Vagina (tissue), 2 donors: ENCODE results near the gene SLC13A3. TPM values are rescaled to one million over a fixed set of nuclear protein-coding genes. Genes with fewer than 3 reads are reported as not detected.

Experiments used
- DNase-seq, 2 donors: peaks; one replicate each; pipeline ENCODE4 v3.0.0-alpha.2; 2017; ENCODE audit errors: extremely low spot score in 2 of 2
- H3K27ac ChIP-seq: fragments of 200-600 bp; sonication (generic); one replicate; pipeline ENCODE4 v1.5.1; 2019
- H3K27me3 ChIP-seq: fragments of 200-600 bp; sonication (generic); one replicate; pipeline ENCODE4 v1.5.1; 2019
- H3K36me3 ChIP-seq, 2 donors: fragments of 200-600 bp; sonication (generic); one replicate each; pipeline ENCODE4 v1.5.1; 2017 to 2019
- H3K4me1 ChIP-seq: fragments of 200-600 bp; sonication (generic); one replicate; pipeline ENCODE4 v1.5.1; 2019
- H3K4me3 ChIP-seq, 2 donors: fragments of 200-600 bp; sonication (generic); 1 replicate in 1 of 2; 2 replicates in 1 of 2; pipeline ENCODE4 v1.5.1; 2016 to 2019
- H3K9me3 ChIP-seq: fragments of 200-600 bp; sonication (generic); one replicate; pipeline ENCODE4 v1.5.1; 2019
- POLR2A ChIP-seq, 2 donors: fragments of 450-650 bp; IDR thresholded peaks; one replicate each; pipeline ENCODE4 v1.6.1; 2017; ENCODE audit warnings: antibody characterized with exemption in 2 of 2, mild to moderate bottlenecking in 2 of 2, moderate library complexity in 2 of 2
- POLR2AphosphoS5 ChIP-seq, 2 donors: sonication (generic); formaldehyde crosslinking; IDR thresholded peaks; one replicate each; pipeline ENCODE4 v1.9.0; 2017; ENCODE audit warnings: antibody characterized with exemption in 2 of 2, mild to moderate bottlenecking in 2 of 2, low read depth in 1 of 2; ENCODE audit not compliant: insufficient read depth in 1 of 2
- intact Hi-C: fragments of 100-400 bp; cut with DNase I; formaldehyde crosslinking; loops from one replicate; pipeline ENCODE4 v1.15.1; 2023
- total RNA-seq: library from RNA; depleted of rRNA; stranded (reverse); fragments of >200 nt; gene quantifications from one replicate; pipeline ENCODE4 v1.2.3, GENCODE V29; 2016
- TF ChIP-seq, protein P1 (sequence below), 3 experiments: fragments of 450-650 bp in 2 of 3; fragments of 200-600 bp in 1 of 3; sonication (generic) in 1 of 3; IDR thresholded peaks; one replicate each; pipeline ENCODE4 v1.5.1; 2017 to 2019; ENCODE audit warnings: antibody characterized with exemption in 3 of 3, mild to moderate bottlenecking in 2 of 3, moderate library complexity in 2 of 3

SLC13A3 gene
- total RNA-seq, 1 donor from 2014 or later: 1.2 TPM

GRCh38 chr20:46520540-46520939 is 130.7 kb downstream of the SLC13A3 start:
- intact Hi-C loops: no loop called here
- DNase-seq: no peak
- no peak overlapping the region for H3K4me3 ChIP-seq
- no peaks in the 10 kb centered on the region for H3K27me3 ChIP-seq
- no peaks in the 10 kb centered on the region for H3K9me3 ChIP-seq
- TF ChIP-seq POLR2AphosphoS5 (IDR thresholded peaks at IDR 0.05; ENCODE audit: insufficient read depth in 1 of 2, low read depth in 1 of 2) (no peak), POLR2A (IDR thresholded peaks at IDR 0.05) (no peak)
- TF ChIP-seq, protein P1, sequence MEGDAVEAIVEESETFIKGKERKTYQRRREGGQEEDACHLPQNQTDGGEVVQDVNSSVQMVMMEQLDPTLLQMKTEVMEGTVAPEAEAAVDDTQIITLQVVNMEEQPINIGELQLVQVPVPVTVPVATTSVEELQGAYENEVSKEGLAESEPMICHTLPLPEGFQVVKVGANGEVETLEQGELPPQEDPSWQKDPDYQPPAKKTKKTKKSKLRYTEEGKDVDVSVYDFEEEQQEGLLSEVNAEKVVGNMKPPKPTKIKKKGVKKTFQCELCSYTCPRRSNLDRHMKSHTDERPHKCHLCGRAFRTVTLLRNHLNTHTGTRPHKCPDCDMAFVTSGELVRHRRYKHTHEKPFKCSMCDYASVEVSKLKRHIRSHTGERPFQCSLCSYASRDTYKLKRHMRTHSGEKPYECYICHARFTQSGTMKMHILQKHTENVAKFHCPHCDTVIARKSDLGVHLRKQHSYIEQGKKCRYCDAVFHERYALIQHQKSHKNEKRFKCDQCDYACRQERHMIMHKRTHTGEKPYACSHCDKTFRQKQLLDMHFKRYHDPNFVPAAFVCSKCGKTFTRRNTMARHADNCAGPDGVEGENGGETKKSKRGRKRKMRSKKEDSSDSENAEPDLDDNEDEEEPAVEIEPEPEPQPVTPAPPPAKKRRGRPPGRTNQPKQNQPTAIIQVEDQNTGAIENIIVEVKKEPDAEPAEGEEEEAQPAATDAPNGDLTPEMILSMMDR (IDR thresholded peaks at IDR 0.05): no peak
- no peaks in the 10 kb centered on the region for H3K4me1 ChIP-seq
- H3K36me3 ChIP-seq: no peaks in the 10 kb centered on the region
- no peak overlapping the region for H3K27ac ChIP-seq

DNA sequence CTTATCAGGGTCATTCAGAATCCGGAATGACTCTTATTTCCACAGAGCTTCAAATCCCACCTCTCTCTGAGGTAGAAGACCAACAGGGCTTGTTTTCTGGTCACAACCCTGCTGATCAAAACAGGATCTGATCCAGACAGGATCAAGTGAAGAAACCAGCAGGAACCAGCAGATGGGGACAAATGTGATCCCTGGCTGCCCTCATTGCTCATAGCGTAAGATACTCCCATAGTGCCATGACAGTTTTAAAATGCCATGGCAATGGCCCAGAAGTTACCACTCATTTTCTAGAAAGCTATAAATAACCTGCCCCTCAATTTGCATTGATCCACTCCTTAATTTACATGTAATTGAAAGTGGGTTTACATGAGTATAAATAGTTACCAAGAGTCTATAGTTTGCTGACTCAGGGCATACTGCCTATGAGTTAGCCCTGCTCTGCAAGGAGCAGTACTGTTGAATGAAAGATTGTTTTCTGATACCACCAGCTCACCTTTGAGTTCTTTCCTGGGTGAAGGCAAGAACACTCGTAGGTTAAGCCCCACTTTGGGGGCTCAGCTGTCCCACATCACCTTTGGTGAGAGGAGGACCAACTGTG is 131.7 kb downstream of the SLC13A3 start:
- Histone ChIP-seq H3K4me3 (no peak overlapping the region), H3K9me3 (no peaks in the 10 kb centered on the region), H3K27me3 (no peaks in the 10 kb centered on the region), H3K36me3 (no peaks in the 10 kb centered on the region), H3K27ac (no peak overlapping the region), H3K4me1 (no peaks in the 10 kb centered on the region)
- no peak for DNase-seq
- TF ChIP-seq, protein P1 (IDR thresholded peaks at IDR 0.05): no peak
- no peak for TF ChIP-seq POLR2AphosphoS5 (IDR thresholded peaks at IDR 0.05; ENCODE audit: insufficient read depth in 1 of 2, low read depth in 1 of 2)
- no peak for TF ChIP-seq POLR2A (IDR thresholded peaks at IDR 0.05)
- intact Hi-C loops: no loop called here

DNA sequence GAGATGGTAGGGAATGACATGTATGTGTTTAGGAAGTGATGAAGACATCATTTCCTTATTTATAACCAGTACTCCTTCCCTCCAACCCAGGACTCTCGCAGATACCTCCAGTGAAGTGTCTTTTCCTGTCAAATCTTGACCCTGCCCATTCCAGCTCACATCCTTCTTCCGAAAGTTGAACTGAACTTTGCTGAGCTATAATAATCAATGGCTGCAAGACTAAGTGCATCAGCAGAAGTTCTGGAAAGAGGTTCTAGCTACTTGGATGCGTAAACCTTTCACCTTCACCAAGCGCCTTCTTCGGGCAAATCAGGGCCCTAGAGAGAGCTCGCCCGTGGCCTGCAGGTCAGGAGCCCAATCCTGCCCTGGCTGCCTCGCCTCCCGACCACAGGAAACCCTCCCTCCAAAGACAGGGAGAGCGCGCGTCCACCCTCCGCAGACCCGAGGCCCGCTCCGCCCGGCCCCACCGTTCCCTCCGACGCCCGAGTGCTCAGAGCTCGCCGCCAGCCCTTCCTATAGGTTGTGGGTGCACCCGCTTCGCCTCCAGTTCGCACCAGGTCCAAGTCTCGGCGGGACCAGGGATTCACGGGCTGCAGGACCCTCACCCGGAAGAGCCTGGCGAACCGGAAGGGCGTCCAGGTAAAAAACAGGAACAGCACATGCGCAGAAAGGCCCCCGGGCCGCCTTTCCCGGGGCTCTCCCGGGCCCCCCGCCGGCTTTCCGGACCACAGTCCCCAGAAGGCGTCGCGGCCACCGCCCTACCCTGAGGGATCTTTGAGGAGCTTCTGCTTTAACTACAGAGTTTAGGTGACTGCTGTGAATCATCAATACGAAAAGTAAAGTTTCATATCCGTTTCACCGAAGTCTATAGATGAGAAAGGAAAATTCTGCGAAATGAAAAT is 138.1 kb downstream of the SLC13A3 start, which contains the start of gene ZNF334:
TSS of gene ZNF334 (minus strand) at position 617 of the 902 bp plus-strand sequence. CDS start 1,457 bp downstream, outside the sequence.
- intact Hi-C loops: no loop called here
- no peaks in the 10 kb centered on the region for H3K9me3 ChIP-seq
- TF ChIP-seq, protein P1 (IDR thresholded peaks at IDR 0.05): no peak
- TF ChIP-seq POLR2AphosphoS5 (IDR thresholded peaks at IDR 0.05; ENCODE audit: insufficient read depth in 1 of 2, low read depth in 1 of 2): peak; percentile 18 to 62
- no peaks in the 10 kb centered on the region for H3K27me3 ChIP-seq
- H3K4me1 ChIP-seq: peaks cover 9% of the 10 kb centered on the region
- peak within 1 kb of the TSS; percentile 51 for H3K27ac ChIP-seq
- H3K4me3 ChIP-seq: peak within 1 kb of the TSS; percentile 69 to 71
- DNase-seq: no peak
- no peaks in the 10 kb centered on the region for H3K36me3 ChIP-seq

DNA sequence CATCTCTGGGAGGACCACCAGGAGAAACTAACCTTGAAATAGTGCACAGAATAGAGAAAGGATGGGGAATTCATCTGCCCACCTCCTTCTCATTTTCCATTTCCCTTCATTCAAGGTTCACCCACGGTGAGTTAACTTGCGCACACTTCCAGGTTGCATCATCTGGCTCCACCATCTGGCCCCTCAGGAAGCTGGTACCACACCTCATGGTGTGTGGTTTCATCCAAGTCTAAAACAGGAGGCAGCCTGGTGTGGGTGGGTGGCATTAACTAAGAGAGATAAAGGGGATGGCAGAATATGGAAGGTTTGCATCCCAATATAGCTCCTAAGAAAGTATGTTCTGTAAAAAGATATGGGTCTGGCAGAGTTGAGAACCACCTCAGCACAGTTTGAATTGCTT is 141.7 kb downstream of the SLC13A3 start:
- no peaks in the 10 kb centered on the region for H3K9me3 ChIP-seq
- intact Hi-C loops: no loop called here
- H3K27me3 ChIP-seq: no peaks in the 10 kb centered on the region
- H3K27ac ChIP-seq: no peak overlapping the region
- no peaks in the 10 kb centered on the region for H3K36me3 ChIP-seq
- no peak for DNase-seq
- no peak for TF ChIP-seq POLR2AphosphoS5 (IDR thresholded peaks at IDR 0.05; ENCODE audit: insufficient read depth in 1 of 2, low read depth in 1 of 2)
- TF ChIP-seq, protein P1 (IDR thresholded peaks at IDR 0.05): no peak
- TF ChIP-seq POLR2A (IDR thresholded peaks at IDR 0.05): no peak
- H3K4me3 ChIP-seq: no peak overlapping the region
- H3K4me1 ChIP-seq: peaks cover 9% of the 10 kb centered on the region

Other genes with a start within 250 kb of the SLC13A3 start
- gene ELMO2, start 244.8 kb downstream of the SLC13A3 start, total RNA-seq: 73.9 TPM
- 5.4 TPM for gene ZNF334, start 137.9 kb downstream of the SLC13A3 start, total RNA-seq
- not detected for gene OCSTAMP, start 100.8 kb downstream of the SLC13A3 start, total RNA-seq
- 27.7 TPM for gene TP53RK, start 38.0 kb upstream of the SLC13A3 start, total RNA-seq
- 21.6 TPM for gene SLC2A10, start 58.2 kb upstream of the SLC13A3 start, total RNA-seq
- gene EYA2, start 243.4 kb upstream of the SLC13A3 start, total RNA-seq: 8.1 TPM